Muscle layer of colon (tissue), 2 donors: ENCODE data around the gene GALNT9.

Experiments
- H3K27ac ChIP-seq: one replicate; pipeline ENCODE4 v1.7.0; 2013; ENCODE audit warnings: low read depth, mild to moderate bottlenecking, low read length, moderate library complexity
- H3K27me3 ChIP-seq, 2 donors: one replicate each; pipeline ENCODE4 v1.7.0; 2013; ENCODE audit warnings: low read length in 2 of 2, mild to moderate bottlenecking in 2 of 2; ENCODE audit not compliant: insufficient read depth in 2 of 2, control insufficient read depth in 1 of 2
- H3K36me3 ChIP-seq: one replicate; pipeline ENCODE4 v1.7.0; 2013; ENCODE audit warnings: mild to moderate bottlenecking, low read length; ENCODE audit not compliant: insufficient read depth
- H3K4me1 ChIP-seq: one replicate; pipeline ENCODE4 v1.7.0; 2013; ENCODE audit warnings: mild to moderate bottlenecking, low read length; ENCODE audit not compliant: insufficient read depth
- H3K4me3 ChIP-seq, 2 donors: one replicate each; pipeline ENCODE4 v1.7.0; 2013; ENCODE audit warnings: low read length in 2 of 2, low read depth in 1 of 2, mild to moderate bottlenecking in 1 of 2, moderate library complexity in 1 of 2
- H3K9ac ChIP-seq: one replicate; pipeline ENCODE4 v1.7.0; 2013; ENCODE audit warnings: low read length
- H3K9me3 ChIP-seq: one replicate; pipeline ENCODE4 v1.7.0; 2013; ENCODE audit warnings: mild to moderate bottlenecking, low read length
- donor health status: abdominal sarcoma.
- donor health status: Adenocarcinoma of cecum.

GALNT9 gene

GRCh38 chr12:132170094-132170636, 159.2 kb downstream of the GALNT9 start:
- H3K4me3 ChIP-seq: no peak overlapping the region
- H3K4me1 ChIP-seq: no peaks in the 10 kb centered on the region
- H3K9me3 ChIP-seq: no peaks in the 10 kb centered on the region
- no peak overlapping the region for H3K27ac ChIP-seq
- no peaks in the 10 kb centered on the region for H3K36me3 ChIP-seq
- H3K27me3 ChIP-seq: peaks cover 0 to 67% of the 10 kb centered on the region in 2 donors
- no peak overlapping the region for H3K9ac ChIP-seq

- Histone ChIP-seq H3K4me1 (no peaks in the 10 kb centered on the region), H3K9me3 (no peaks in the 10 kb centered on the region), H3K9ac (no peak overlapping the region), H3K36me3 (no peaks in the 10 kb centered on the region), H3K4me3 (no peak overlapping the region), H3K27ac (no peak overlapping the region), H3K27me3 (peaks cover 0 to 64% of the 10 kb centered on the region in 2 donors)
These were observed 160.0 kb downstream of the GALNT9 start for GRCh38 chr12:132169376-132169775.

- Histone ChIP-seq H3K27ac (no peak overlapping the region), H3K4me3 (no peak overlapping the region), H3K9ac (no peak overlapping the region), H3K27me3 (peaks cover 0 to 64% of the 10 kb centered on the region in 2 donors), H3K36me3 (no peaks in the 10 kb centered on the region), H3K9me3 (no peaks in the 10 kb centered on the region), H3K4me1 (no peaks in the 10 kb centered on the region)
These were observed 160.9 kb downstream of the GALNT9 start for GRCh38 chr12:132168311-132169031.

- Histone ChIP-seq H3K9ac (no peak overlapping the region), H3K4me3 (no peak overlapping the region), H3K27ac (no peak overlapping the region), H3K27me3 (peaks cover 0 to 64% of the 10 kb centered on the region in 2 donors), H3K4me1 (no peaks in the 10 kb centered on the region), H3K9me3 (no peaks in the 10 kb centered on the region), H3K36me3 (no peaks in the 10 kb centered on the region)
These were observed 161.6 kb downstream of the GALNT9 start for GRCh38 chr12:132167611-132168310.

- no peak overlapping the region for H3K27ac ChIP-seq
- peaks cover 0 to 63% of the 10 kb centered on the region in 2 donors for H3K27me3 ChIP-seq
These were observed 162.4 kb downstream of the GALNT9 start for GRCh38 chr12:132166801-132167591.

GRCh38 chr12:132166093-132166492, 163.3 kb downstream of the GALNT9 start:
- H3K36me3 ChIP-seq: no peaks in the 10 kb centered on the region
- H3K9ac ChIP-seq: no peak overlapping the region
- H3K9me3 ChIP-seq: no peaks in the 10 kb centered on the region
- H3K27me3 ChIP-seq: peaks cover 0 to 54% of the 10 kb centered on the region in 2 donors
- no peaks in the 10 kb centered on the region for H3K4me1 ChIP-seq
- H3K4me3 ChIP-seq: no peak overlapping the region
- H3K27ac ChIP-seq: no peak overlapping the region

More at GRCh38 chr12:132166801-132167591, 162.4 kb downstream of the GALNT9 start:
- no peak overlapping the region for H3K4me3 ChIP-seq
- H3K9me3 ChIP-seq: no peaks in the 10 kb centered on the region
- no peaks in the 10 kb centered on the region for H3K36me3 ChIP-seq
- H3K4me1 ChIP-seq: no peaks in the 10 kb centered on the region
- H3K9ac ChIP-seq: no peak overlapping the region

GRCh38 chr12:132165584-132165983, 163.8 kb downstream of the GALNT9 start:
- Histone ChIP-seq H3K9me3 (no peaks in the 10 kb centered on the region), H3K27ac (no peak overlapping the region), H3K36me3 (no peaks in the 10 kb centered on the region), H3K4me3 (no peak overlapping the region), H3K4me1 (no peaks in the 10 kb centered on the region), H3K9ac (no peak overlapping the region), H3K27me3 (peaks cover 0 to 48% of the 10 kb centered on the region in 2 donors)

- H3K9me3 ChIP-seq: no peaks in the 10 kb centered on the region
- no peak overlapping the region for H3K27ac ChIP-seq
- H3K4me1 ChIP-seq: no peaks in the 10 kb centered on the region
These were observed 165.0 kb downstream of the GALNT9 start for GRCh38 chr12:132164426-132164825.

GRCh38 chr12:132163911-132164288, 165.5 kb downstream of the GALNT9 start:
- Histone ChIP-seq H3K9me3 (no peaks in the 10 kb centered on the region), H3K27ac (no peak overlapping the region), H3K4me3 (no peak overlapping the region), H3K27me3 (peaks cover 0 to 39% of the 10 kb centered on the region in 2 donors), H3K4me1 (no peaks in the 10 kb centered on the region), H3K9ac (no peak overlapping the region), H3K36me3 (no peaks in the 10 kb centered on the region)

More at GRCh38 chr12:132164426-132164825, 165.0 kb downstream of the GALNT9 start:
- Histone ChIP-seq H3K9ac (no peak overlapping the region), H3K4me3 (no peak overlapping the region), H3K27me3 (peaks cover 0 to 40% of the 10 kb centered on the region in 2 donors), H3K36me3 (no peaks in the 10 kb centered on the region)

GRCh38 chr12:132163041-132163910, 166.1 kb downstream of the GALNT9 start:
- Histone ChIP-seq H3K4me3 (no peak overlapping the region), H3K36me3 (no peaks in the 10 kb centered on the region), H3K27ac (no peak overlapping the region), H3K27me3 (peaks cover 0 to 33% of the 10 kb centered on the region in 2 donors), H3K9me3 (no peaks in the 10 kb centered on the region), H3K4me1 (no peaks in the 10 kb centered on the region), H3K9ac (no peak overlapping the region)
